ENCODE measurements around the gene CCDC83.
"Not testable (repeated sequence)": the region's sequence is repeated elsewhere in the genome, so short reads cannot be mapped to it uniquely, and the experiment has no call there.

Gene CCDC83

DNA sequence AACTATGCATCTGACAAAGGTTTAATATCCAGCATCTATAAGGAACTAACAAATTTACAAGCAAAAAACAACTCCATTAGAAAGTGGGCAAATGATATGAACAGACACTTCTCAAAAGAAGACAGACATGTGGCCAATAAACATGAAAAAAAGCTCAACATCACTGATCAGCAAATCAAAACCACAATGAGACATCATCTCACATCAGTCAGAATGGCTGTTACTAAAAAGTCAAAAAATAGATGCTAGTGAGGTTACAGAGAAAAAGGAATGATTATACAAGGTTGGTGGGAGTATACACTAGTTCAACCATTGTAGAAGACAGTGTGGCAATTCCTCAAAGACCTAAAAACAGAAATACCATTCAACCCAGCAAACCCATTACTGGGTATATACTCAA lies 14.3 kb upstream of the CCDC83 start:
- not testable (repeated sequence) for DNase-seq

GRCh38 chr11:85843929-85844328 lies 11.3 kb upstream of the CCDC83 start:
- no peak for DNase-seq

GRCh38 chr11:85844439-85845123 lies 10.6 kb upstream of the CCDC83 start:
- DNase-seq, result peak; percentile 47

DNA sequence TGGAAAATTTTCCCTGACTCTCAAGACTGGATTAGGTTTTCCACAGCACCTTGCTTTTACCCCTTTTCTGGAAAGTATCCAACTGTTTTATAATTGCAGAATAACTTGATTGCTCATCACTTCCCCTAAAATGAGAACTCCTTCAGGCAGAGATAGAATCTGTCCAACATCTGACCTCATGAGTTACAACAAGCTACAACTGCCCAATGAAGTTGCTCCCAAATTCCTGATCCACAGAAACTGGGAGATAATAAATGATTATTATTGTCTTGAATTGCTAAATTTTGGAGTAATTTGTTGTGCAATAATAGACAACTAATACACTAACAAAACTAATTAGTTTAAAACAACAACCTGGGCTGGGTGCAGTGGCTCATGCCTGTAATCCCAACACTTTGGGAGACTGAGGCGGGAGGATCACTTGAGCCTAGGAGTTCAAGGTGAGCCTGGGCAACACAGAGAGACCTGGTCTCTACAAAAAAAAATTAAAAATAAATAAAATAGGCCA lies 10.0 kb upstream of the CCDC83 start:
- no peak for DNase-seq

DNA sequence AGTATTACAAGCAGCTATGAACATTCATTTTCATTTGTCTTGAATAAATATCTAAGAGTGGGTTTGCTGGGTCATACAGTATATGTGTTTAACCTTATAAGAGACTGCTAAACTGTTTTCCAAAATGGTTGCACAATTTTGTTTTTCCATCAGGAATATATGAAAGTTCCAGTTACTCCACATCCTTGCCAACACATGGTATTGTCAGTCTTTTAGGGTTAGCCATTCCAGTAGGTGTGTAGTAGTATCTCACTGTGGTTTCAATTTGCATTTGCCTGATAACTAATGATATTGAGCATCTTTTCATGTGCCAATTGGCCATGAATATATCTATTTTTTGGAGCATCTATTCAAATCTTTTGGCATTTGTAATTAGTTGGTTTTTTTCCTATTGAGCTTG lies 7.7 kb upstream of the CCDC83 start:
- DNase-seq, result no peak

- DNase-seq, result no peak
These were observed 7.2 kb upstream of the CCDC83 start for GRCh38 chr11:85848006-85848405.

DNA sequence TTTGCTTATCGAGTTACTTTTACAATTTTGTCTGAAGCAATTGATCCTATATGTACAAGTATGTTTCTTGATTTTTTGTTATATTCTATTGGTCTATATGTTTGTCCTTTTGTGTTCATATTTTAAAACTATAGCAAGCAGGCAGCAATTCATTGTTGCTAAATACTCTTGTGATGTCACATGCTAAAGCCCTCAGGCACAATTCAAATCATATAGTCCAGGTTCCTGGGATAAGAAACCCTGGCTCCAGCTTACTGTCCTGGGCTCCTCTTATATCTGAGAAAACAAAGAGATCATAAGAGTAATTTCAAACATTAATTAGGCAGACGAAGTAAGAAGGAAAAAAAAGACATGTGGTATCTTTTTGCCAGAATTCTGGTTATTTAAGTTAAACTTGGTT lies 6.6 kb upstream of the CCDC83 start:
- no peak for DNase-seq

GRCh38 chr11:85852754-85853153 lies 2.4 kb upstream of the CCDC83 start:
- not testable (repeated sequence) for DNase-seq

DNA sequence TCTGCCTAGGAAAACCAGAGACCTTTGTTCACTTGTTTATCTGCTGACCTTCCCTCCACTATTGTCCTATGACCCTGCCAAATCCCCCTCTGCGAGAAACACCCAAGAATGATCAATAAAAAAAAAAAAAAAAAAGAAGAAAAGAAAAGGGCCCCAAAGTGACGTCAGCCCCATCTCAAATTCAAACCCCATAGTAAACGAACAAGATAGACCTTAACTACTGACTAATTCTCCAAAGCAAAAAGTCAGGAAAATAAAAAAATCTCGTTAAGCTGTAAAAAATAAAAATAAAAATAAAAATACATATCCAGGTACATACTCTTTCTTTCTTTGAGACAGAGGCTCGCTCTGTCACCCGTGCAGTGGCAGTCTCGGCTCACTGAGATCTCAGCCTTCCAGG lies 1.6 kb upstream of the CCDC83 start:
- DNase-seq, result not testable (repeated sequence)

GRCh38 chr11:85854212-85854556 lies 999 bp upstream of the CCDC83 start:
- DNase-seq, result no peak

DNA sequence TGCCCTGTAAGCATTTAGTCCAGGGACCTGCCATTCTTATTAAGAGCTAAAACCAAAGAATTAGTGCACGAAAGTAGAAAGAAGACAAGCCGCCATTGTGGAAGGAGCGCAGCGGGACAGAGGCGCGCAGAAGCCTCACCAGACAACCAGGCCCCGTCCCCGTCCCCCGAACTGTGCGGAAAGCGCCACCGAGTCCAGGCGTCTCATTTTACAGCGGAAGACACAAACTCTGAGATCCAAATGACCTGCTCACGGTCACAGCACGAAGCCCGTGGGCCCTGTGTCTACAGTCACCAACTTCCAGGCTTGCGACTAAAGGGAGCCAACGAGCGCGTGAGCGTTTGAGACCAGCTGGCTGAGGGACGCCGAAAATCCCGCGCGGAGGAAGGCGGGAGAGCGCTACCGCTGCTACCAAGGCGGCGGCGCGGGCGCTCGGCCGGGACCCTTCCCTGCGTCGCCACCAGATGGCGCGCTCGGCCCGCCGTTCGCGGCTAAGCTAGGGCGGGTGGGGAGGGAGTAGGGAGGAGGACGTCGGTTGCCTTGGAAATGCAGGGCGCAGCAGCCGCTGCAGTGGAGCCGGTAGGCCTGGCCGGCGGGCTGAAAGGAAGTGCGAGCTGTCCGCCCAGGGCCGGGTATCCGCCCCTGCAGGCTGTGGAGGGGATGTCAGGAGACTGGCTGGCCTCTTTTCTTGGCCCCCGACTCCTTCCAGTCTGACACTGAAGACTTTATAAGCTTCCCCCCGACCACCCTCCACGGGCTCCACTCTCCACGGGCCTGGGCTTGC lies 434 bp upstream of the CCDC83 start:
- peak; percentile 96 for DNase-seq

GRCh38 chr11:85857098-85857497 lies 1.9 kb downstream of the CCDC83 start:
- DNase-seq, result no peak

- not testable (repeated sequence) for DNase-seq
These were observed 4.4 kb downstream of the CCDC83 start for GRCh38 chr11:85859541-85859940.

- DNase-seq, result no peak
These were observed 8.7 kb downstream of the CCDC83 start for GRCh38 chr11:85863855-85864254.

DNA sequence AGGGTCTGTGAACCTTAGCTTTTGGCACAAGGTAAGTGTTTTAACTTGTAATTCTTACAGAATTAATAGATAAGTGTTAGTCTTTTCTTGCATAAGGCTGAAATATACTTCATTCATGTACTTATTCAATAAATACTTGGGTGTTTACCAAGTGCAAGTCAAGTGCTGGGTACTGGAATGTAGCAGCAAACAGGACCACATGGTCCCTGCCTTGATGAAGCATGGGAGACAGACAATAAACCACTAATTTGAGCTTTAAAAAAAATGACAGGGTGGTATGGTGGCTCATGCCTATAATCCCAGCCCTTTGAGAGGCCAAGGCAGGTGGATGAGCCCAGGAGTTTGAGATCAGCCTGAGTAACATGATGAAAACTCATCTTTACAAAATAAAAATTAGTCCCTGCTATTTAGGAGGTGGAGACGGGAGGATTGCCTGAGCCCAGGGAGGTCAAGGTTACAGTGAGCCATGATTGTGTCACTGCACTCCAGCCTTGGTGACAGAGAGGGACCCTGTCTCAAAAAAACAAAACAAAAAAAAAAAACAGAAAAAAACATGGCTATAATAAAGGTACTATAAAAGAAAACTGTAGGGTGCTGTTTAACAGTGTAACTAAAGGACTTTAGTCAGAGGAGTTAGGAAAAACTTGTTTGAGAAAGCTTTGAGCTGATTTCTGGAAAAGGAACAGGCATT lies 11.1 kb downstream of the CCDC83 start:
- DNase-seq, result no peak

DNA sequence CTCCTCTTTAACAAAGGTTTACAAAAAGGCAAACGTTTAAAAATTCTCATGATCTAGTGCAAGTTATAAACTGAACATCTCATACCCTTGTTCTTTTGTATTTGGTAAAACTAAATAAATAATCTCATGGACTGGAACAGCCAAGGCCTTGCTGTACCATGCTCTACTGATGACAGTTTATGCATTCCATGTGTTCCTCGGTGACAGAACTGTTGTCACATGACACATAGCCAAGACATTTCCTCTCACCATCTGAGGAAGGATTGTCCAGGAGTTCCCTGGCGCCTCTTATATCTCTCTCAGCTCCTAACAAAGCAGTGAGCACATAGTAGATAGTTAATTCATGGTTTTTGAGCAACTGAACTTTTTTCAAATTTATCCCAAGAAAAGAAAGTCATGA lies 12.6 kb downstream of the CCDC83 start:
- no peak for DNase-seq

DNA sequence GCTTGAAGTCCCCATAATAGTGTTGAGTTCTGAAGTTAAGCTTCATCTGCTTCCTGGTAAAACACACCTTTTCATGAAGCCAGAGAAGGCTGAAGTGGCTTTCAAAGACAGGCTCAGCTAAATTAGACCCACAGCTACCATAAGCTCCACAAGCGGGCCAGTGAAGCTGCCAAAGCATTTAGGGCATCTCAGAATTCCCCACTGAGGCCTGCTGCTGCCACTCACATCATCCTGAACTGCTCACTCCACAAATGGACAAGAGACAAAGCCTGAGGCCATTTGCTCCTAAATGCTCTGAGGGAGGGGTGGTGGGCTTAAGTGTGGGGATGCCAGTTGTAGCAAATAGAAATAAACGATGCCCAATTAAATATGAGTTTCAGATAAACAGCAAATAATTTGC lies 14.6 kb downstream of the CCDC83 start:
- DNase-seq, result no peak

DNA sequence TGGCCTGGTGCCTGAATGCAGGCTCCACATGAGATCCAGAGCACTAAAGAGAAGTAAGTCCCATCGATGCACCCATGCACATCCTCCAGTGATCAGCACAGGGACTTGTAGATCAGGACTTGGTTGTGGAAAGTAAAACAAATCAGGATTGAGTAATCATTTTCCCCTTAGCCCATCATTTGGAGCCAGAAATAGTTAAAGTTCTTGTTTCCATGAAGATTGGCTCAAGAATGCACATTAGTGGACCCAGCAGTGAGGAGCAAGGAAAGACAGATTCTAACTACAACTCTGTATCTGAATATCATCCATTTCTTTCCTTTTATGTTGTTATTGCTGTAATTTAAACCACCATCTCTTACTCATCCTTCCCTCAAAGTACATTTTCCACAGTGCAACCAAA lies 19.1 kb downstream of the CCDC83 start:
- DNase-seq, result no peak

GRCh38 chr11:85875505-85875904 lies 20.3 kb downstream of the CCDC83 start:
- no peak for DNase-seq

DNA sequence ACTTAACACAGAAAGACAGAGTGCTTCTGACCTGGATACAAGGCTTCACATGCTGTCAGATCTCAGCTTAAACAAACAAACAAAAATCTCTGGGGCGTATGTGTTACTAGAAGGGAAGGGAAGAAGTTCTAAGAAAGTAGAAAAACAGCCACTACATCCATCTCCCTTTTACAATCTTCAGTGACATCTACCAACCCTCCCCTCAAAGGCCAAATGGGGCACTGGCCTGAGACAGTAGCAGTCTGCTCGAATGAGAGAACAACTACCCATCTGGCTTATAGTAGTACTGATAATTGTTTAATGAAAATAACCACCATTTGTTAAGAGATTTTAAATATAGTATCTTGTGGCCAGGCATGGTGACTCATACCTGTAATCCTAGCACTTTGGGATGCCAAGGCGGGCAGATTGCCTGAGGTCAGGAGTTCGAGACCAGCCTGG lies 29.4 kb downstream of the CCDC83 start:
- no peak for DNase-seq

DNA sequence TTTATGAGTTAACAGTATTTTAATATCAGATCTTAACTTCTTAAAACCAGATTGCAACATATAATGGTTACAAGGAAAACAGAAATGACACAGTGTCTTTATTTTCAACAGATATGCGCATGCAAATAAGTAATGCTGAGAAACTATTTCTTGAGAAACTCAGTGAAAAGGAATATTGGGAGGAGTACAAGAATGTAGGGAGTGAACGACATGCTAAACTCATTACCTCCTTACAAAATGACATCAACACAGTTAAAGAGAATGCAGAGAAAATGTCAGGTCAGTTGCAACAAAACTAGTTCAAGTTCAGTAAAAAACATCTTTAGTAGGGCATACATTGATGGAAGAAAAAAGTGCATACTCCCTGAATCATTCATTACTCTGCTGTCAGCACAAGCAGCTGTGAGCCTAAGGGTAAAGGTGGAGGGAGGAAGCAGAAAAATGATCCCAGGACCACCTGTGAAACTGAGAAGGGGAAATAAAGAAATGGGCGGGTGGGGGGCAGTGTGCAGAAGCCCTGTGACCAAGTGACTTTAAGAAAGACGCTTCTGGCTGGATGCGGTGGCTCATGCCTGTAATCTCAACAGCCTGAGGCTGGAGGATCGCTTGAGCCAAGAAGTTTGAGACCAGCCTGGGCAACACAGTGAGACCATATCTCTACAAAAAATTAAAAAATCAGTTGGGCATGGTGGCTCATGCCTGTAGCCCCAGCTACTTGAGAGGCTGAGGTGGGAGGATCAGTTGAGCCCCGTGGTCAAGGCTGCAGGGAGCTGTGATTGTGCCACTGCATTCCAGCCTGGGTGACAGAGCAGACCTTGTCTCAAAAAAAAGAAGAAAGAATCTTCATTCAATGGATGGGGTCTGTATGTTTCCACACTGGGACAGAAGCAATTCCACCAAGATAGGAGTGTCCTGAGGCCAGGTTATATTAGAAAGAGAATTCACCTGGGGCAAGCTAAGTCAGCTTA lies 31.2 kb downstream of the CCDC83 start:
- no peak for DNase-seq

- DNase-seq, result no peak
These were observed 33.9 kb downstream of the CCDC83 start for GRCh38 chr11:85889108-85889507.

Data from activated CD4-positive, alpha-beta T cell treated with anti-CD3 and anti-CD28 coated beads, Interleukin-10, Interleukin-2, amounts not matched to agents 100 ng/mL and 50 ng/mL, durations not matched to agents 16 hours and 8 hours (primary cell).